Measurements from ENCODE around the gene MPC2. TPM values are rescaled to one million over a fixed set of nuclear protein-coding genes. Genes with fewer than 3 reads are reported as not detected.
"Not testable (repeated sequence)": the region's sequence is repeated elsewhere in the genome, so short reads cannot be mapped to it uniquely, and the experiment has no call there.

The MPC2 gene
- total RNA-seq, 2 donors from 2014 or later: 203 to 232 TPM

DNA sequence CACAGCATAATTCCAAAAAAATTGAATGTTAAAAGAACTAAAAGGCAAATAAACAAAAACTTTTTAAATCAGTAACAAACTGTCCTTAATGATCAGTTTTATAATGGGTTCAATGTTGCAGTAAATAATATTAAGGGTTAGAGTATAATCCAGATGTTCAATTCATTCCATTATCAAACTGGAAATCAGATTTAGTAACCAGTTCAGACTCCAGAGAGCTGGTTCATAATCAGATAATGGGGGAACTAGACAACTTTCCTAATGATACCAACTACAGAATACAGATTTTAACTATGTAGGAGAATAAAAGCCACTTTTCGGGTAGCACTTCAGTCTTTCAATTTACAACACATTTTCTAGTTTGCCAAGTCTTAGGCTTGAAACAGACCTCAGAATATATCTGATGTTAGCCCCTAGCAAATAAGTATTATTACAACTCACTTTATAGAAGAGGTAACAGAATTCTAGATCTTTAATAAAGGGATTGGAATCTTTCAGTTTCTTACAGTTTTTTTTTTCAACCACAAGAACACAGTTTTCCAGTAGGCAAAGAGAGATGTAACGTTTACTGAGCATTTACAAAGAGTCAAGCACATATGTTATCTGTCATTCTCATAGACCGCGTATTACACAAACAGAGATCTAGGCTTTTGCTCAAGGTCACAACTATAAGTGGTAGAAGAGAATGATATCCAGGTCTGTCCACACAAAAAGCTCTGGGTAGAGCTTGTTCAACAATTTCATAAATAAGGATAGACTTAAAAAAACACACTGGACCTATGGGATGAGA is 2.3 kb downstream of the MPC2 start:
- DNase-seq: no peak
- H3K9ac ChIP-seq (ENCODE audit: low read depth in 2 of 2, low read length in 2 of 2): peak overlapping the region; percentile 70 to 93

DNA sequence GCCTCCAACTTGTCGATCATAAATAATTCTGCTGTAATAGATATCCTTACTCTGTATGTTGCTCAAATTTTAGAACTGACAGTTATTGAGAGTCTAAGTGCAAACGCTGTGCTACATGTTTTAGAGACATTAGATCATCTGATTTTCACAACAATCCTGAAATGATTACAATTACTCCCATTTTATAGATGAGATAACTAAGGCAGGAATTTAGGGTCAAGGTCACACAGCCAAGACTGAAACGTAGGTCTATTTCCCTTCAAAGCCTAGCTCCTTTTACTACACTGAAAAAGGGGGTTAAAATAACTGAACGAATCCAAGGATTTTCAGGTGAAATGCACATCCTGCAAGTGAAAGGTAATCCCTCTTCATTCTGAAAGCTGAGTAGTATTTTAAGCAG is 3.1 kb downstream of the MPC2 start:
- Histone ChIP-seq H3K27ac (peak overlapping the region; percentile 98), H3K4me3 (peak overlapping the region; percentile 86)

More for the DNA sequence above, 2.3 kb downstream of the MPC2 start:
- intact Hi-C loops (cut with DNase I): loop anchor here (10.0 kb wide), 1 partner anchor 220 kb away; no protein-coding TSS in a partner anchor
- H3K36me3 ChIP-seq: no peaks in the 10 kb centered on the region
- TF ChIP-seq, protein P1, sequence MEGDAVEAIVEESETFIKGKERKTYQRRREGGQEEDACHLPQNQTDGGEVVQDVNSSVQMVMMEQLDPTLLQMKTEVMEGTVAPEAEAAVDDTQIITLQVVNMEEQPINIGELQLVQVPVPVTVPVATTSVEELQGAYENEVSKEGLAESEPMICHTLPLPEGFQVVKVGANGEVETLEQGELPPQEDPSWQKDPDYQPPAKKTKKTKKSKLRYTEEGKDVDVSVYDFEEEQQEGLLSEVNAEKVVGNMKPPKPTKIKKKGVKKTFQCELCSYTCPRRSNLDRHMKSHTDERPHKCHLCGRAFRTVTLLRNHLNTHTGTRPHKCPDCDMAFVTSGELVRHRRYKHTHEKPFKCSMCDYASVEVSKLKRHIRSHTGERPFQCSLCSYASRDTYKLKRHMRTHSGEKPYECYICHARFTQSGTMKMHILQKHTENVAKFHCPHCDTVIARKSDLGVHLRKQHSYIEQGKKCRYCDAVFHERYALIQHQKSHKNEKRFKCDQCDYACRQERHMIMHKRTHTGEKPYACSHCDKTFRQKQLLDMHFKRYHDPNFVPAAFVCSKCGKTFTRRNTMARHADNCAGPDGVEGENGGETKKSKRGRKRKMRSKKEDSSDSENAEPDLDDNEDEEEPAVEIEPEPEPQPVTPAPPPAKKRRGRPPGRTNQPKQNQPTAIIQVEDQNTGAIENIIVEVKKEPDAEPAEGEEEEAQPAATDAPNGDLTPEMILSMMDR (IDR thresholded peaks at IDR 0.05): no peak
- no peaks in the 10 kb centered on the region for H3K9me3 ChIP-seq
- H3K27me3 ChIP-seq: no peaks in the 10 kb centered on the region
- H3K4me1 ChIP-seq: no peaks in the 10 kb centered on the region
- peak overlapping the region; percentile 86 for H3K4me3 ChIP-seq
- peak overlapping the region; percentile 98 for H3K27ac ChIP-seq

DNA sequence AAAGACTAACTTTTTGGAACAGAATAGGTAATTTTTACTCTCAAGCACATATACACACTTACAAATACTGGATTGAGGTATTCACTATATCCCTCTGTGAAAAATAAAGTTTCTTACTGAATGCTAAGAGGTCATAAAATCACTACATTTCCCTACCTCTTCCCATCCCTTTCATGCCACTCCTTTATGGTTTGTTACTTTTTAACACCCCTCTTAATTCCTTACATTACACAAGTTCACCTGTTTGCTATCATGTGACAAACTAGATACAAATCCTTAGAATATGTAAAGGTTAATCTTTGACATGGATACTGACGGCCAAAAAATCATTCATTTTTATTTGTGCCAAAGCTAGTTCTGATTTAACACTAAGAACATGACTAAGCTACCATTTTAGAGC is 7.1 kb downstream of the MPC2 start:
- intact Hi-C loops (cut with DNase I): loop anchor here (10.0 kb wide), 1 partner anchor 215 kb away; no protein-coding TSS in a partner anchor
- no peak overlapping the region for H3K9ac ChIP-seq (ENCODE audit: low read depth in 2 of 2, low read length in 2 of 2)
- DNase-seq: no peak

More for the DNA sequence above, 3.1 kb downstream of the MPC2 start:
- H3K27me3 ChIP-seq: no peaks in the 10 kb centered on the region
- H3K9me3 ChIP-seq: no peaks in the 10 kb centered on the region
- DNase-seq: no peak
- intact Hi-C loops (cut with DNase I): loop anchor here (10.0 kb wide), 1 partner anchor 219 kb away; no protein-coding TSS in a partner anchor
- no peaks in the 10 kb centered on the region for H3K36me3 ChIP-seq
- TF ChIP-seq, protein P1 (IDR thresholded peaks at IDR 0.05): no peak
- no peaks in the 10 kb centered on the region for H3K4me1 ChIP-seq
- H3K9ac ChIP-seq (ENCODE audit: low read depth in 2 of 2, low read length in 2 of 2): peak overlapping the region in 1 of 2 donors; percentile 93

DNA sequence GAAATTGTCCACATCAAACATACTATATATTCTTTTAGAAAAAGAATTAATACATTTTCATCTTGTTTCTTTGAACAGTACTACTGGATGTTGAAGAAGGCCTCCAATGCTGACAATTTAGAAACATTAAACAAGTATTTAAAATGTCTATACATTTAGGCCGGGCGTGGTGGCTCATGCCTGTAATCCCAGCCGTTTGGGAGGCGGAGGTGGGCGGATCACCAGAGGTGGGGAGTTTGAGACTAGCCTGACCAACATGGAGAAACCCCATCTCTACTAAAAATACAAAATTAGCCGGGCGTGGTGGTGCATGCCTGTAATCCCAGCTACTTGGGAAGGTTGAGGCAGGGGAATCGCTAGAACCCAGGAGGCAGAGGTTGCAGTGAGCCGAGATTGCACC is 8.0 kb downstream of the MPC2 start:
- intact Hi-C loops (cut with DNase I); H3K36me3 ChIP-seq; H3K27me3 ChIP-seq; H3K9ac ChIP-seq (ENCODE audit: low read depth in 2 of 2, low read length in 2 of 2); H3K9me3 ChIP-seq; H3K4me1 ChIP-seq; H3K4me3 ChIP-seq: not testable (repeated sequence)
- H3K27ac ChIP-seq: peak overlapping the region; percentile 68
- peak; percentile 56 for DNase-seq

More for the DNA sequence above, 7.1 kb downstream of the MPC2 start:
- TF ChIP-seq, protein P1 (IDR thresholded peaks at IDR 0.05): no peak
- Histone ChIP-seq H3K27ac (peak overlapping the region; percentile 68), H3K9me3 (no peaks in the 10 kb centered on the region), H3K36me3 (no peaks in the 10 kb centered on the region), H3K4me3 (no peak overlapping the region), H3K27me3 (no peaks in the 10 kb centered on the region), H3K4me1 (no peaks in the 10 kb centered on the region)

DNA sequence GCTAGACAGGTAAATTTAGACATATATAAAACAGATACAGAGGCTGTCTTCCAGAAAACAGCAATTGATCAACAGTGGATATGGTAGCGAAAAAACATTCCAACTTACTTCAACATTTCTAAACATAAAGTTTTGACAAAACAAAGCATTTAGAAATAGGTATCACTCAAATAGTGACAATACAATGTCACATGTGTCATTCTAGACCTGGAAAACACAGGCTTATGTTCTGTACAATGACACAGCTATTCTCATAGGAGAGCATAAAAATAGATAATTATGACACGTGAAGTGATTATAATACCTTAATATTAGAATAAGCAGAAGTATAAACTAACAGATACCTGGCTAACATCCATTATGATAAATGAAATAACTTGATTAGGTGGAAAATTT is 8.4 kb downstream of the MPC2 start:
- Histone ChIP-seq H3K36me3 (no peaks in the 10 kb centered on the region), H3K4me3 (no peak overlapping the region), H3K27ac (peak overlapping the region; percentile 68), H3K9me3 (no peaks in the 10 kb centered on the region), H3K27me3 (no peaks in the 10 kb centered on the region), H3K9ac (ENCODE audit: low read depth in 2 of 2, low read length in 2 of 2) (peak overlapping the region in 1 of 2 donors; percentile 34), H3K4me1 (no peaks in the 10 kb centered on the region)
- no peak for DNase-seq
- intact Hi-C loops (cut with DNase I): no loop called here
- TF ChIP-seq, protein P1 (IDR thresholded peaks at IDR 0.05): no peak
